Ureter (tissue), 1 donor: ENCODE measurements around the gene PCSK7. TPM values are rescaled to one million over a fixed set of nuclear protein-coding genes. Genes with fewer than 3 reads are reported as not detected.
"Not testable (repeated sequence)": the region's sequence is repeated elsewhere in the genome, so short reads cannot be mapped to it uniquely, and the experiment has no call there.

Experiments
- DNase-seq: peaks from one replicate; pipeline ENCODE4 v3.0.0-alpha.2; 2020; ENCODE audit warnings: low spot score
- total RNA-seq: library from RNA; stranded (reverse); gene quantifications from one replicate; pipeline ENCODE4 v1.2.4, GENCODE V29; 2023
- donor health status: DM: yes; HTN: yes; CAD: no.

Gene PCSK7
- total RNA-seq, 1 donor from 2014 or later = 99.6 TPM

DNA sequence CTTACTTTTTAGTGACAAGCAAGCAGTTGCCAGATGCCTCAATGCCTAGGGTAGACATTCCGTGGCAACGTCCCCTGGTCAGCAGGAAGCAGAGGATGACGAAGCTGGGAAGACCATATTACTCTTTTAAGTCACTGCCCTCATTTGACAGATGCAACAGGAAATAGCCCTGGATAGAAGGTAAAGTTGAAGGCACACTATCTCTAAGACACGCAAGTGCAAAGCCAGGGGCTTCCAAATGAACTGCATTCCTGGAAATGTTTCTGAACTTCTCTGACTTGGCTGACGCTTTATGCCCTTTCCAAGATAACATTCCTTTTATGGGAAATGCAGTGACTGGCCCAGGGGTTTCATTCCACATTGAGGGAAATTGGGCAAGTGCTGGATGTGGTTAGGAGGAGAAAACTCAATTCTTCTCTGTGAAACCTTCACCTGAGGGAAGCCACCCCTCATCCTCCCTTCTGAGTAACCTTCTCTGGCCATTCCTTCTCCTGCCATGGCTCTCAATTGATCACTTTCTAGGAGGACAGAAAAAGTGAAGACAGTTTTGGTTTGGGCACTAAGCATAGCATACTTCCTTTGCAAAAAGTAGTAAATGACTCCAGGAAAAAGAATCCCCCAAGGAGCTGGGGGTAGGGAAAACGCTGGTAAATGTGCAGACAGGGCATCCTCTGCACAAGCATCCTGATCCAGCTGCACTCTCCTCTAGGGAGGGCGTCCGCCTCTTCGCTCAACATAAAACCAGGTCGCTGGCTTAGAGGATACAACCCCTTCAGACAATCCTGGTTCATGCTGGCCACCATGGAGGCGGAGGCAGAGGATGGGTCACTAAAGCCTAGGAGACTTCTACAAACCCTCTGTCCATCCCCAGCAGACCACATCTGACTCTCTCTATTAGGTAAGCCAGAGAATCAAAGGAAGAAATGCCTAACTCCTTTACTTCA, 14.5 kb downstream of the PCSK7 start:
- DNase-seq = no peak

DNA sequence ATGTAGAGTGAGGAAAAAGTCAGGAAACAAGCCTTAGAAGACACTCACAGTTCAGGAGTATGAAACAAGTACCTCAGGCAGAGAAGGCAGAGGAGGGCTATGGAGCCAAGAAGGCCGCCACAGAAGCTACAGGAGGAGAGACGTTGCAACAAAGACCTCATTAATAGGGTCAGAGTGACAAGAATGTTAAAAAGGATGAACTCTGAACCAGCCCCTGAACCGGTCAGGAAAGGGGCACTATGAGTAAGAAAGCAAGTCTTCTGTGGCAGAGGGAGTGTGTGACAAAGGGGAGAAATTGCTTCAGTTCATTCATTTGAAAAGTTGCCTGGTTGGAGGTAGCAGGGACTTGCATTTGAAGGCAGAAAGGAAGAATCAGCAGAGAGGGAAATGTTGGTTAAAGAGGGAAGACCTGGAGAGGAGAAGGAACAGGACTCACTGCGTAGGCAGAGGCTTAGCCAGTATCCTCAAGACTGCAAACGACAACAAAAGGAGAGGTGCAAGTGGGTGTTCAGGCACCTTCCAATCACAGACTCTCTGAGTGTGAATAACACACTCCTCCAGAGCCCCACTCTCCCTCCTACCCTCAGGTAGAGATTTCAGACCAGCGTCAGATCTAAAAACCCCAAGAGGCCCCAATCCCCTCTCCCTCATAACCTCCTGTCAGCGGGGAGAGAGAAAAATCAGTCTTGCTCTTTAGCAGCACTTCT, 17.3 kb downstream of the PCSK7 start:
- no peak for DNase-seq

- no peak for DNase-seq
Observed at GRCh38 chr11:117212697-117213355, 19.0 kb downstream of the PCSK7 start.

DNA sequence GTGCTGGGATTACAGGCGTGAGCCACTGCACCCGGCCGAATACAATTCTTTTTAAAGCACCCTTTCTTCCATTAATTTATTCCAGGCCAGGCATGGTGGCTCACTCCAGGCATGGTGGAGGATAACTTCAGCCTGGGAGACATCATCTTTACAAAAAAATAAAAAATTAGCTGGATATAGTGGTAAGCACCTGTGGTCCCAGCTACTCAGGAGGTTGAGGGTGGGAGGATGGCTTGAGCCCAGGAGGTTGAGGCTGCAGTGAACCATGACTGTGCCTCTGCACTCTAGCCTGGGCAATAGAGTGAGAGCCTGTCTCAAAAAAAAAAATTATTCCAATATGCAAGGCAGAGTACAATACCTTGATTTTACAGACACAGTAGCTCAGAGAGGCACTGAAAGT, 21.3 kb downstream of the PCSK7 start:
- no peak for DNase-seq

GRCh38 chr11:117209351-117210125, 22.3 kb downstream of the PCSK7 start:
- not testable (repeated sequence) for DNase-seq

DNA sequence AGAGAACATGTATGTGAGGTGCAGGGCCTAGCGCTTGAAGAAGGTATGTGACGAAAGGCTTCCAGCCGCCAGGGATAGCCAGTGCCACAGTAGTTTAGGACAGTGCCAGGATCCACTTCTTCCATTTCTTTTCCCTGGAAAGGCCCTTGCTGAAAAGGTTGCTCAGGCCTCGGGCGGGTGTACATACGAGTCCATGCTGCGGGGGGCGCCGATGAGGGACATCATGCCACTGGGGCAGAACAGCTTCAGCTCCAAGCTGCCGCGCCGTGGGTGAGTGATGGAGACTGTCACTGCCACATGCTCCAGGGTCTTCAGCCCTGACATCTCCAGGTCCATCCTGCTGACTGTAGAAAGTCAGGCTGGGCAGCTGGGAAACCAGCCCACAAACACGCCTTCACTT, 23.2 kb downstream of the PCSK7 start:
- not testable (repeated sequence) for DNase-seq

GRCh38 chr11:117207481-117207880, 24.4 kb downstream of the PCSK7 start:
- DNase-seq = not testable (repeated sequence)

DNA sequence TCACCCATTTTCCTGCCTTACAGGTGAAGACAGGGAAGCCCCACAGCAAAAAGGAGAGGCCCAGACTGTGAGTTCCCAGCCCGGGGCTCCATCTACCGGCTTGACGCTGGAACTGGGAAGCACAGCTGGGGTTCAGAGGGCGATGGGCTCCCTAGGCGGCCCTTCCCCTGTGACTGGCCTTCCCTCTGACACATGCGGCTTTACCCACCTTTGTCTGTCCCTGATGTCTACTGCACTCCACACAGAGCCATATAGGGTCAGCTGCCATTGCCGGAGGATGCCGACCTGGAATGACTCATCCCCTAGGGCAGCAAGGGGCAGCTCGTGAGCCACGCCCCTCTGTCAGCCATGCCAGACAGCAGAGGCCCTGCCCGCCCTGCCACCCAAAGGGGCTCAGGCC, 25.0 kb downstream of the PCSK7 start:
- DNase-seq = not testable (repeated sequence)

DNA sequence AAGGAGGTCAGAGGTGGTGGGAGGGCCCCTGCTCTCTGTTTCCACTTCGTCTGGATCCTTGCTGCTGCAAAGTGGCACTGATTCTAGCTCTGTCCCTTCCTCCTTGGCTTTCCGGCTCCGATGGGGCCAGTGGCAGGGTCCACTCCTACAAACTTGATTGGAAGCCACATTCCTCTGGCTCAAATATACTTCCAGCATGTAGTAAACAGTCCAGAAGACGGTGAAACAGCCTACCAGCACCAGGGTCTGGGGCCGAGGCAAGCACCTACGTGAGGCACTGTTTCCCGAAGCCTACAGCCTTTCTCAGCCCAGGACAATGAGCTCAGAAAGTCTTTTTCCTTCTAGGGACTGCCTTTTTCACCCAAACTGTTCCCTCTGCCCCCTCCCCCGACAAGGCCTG, 25.8 kb downstream of the PCSK7 start:
- DNase-seq = not testable (repeated sequence)

GRCh38 chr11:117205211-117205818, 26.6 kb downstream of the PCSK7 start:
- no peak for DNase-seq

DNA sequence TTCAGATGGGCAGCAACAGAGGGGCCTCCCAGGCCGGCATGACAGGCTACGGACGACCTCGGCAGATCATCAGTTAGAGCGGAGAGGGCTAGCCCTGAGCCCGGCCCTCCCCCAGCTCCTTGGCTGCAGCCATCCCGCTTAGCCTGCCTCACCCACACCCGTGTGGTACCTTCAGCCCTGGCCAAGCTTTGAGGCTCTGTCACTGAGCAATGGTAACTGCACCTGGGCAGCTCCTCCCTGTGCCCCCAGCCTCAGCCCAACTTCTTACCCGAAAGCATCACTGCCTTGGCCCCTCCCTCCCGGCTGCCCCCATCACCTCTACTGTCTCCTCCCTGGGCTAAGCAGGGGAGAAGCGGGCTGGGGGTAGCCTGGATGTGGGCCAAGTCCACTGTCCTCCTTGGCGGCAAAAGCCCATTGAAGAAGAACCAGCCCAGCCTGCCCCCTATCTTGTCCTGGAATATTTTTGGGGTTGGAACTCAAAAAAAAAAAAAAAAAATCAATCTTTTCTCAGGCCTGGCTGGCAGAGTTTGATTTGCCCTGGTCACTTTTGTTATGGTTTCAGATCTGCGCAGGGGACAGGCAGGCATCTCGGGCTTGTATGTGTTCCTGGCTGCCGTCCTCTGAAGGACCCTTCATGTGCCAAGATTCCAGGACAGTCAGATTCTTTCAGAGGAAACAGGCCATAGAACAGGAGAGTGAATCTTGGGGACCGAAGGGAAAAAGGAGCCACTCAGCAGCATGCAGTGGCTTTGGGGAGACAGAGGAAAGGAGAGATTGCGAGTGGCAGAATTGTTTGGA, 27.4 kb downstream of the PCSK7 start:
- no peak for DNase-seq

GRCh38 chr11:117203069-117203407, 28.8 kb downstream of the PCSK7 start:
- no peak for DNase-seq

DNA sequence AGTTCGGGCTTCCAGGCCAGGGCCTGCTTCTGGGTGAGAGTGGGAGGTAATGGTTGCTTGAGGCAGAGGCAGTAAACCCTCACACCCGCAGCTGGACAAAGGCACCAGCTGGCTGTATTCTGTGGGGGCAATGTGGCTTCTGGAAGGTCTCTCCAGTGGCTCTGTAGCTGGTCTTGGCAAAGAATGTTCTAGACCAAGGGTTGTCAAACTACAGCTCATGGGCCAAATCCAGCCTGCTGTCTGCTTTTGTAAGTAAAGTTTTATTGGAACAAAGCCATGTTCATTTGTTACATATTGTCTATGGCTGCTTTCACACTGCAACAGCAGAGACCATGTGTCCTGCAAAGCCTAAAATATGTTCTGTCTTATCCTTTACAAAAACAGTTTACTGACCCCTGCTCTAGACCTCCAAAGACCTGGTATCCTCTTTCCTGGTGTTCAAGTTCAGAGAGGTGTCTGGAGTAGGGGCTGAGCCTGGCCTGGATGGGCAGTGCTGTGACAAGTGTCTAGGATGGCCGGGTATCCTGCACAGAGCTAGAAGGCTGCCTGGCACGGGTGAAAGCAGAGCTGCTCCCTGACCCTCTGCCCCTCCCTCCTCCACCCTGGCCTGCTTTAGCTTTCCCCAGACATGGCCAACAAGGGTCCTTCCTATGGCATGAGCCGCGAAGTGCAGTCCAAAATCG, 29.3 kb downstream of the PCSK7 start:
- DNase-seq = no peak

- DNase-seq = no peak
Observed at GRCh38 chr11:117201658-117202305, 30.1 kb downstream of the PCSK7 start.

DNA sequence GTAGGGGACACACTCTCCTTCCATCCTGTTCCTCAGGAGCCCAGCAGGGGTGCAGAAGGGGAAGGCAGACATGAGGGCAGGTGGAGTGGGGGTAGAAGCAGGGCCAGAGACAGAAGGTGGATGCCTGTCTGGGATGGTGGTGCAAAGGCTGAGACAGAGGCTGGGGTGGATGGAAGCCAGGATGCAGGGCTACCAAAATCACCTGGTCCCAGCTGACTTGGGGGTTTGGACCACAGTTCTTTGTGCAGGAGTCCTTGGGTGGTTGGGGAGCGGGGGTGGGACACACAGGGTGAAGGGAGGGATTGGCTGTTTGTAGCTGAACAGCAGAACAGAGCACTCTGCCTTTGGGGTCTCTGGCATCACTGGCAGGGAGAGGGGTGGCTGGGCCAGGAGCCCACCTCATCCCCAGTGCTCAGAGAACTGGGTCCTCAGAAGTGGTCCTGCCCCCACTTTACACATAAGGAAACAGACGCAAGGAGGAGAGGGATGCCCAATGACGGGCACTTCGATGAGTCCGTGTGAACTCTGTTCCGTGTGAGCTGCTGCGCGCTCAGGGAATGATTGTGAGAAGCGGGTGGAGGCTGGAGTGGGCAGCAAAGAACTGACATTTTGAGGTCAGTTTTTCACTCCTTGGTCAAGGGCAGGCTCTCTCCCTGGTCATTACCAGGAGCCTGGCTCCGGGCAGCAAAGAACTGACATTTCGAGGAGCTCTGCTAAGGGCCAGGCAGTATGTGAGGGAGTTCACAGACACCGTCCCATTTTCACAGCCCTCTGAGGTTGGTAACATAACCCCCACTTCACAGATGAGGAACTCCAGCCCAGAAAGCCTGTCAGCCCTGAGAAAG, 30.8 kb downstream of the PCSK7 start:
- no peak for DNase-seq

DNA sequence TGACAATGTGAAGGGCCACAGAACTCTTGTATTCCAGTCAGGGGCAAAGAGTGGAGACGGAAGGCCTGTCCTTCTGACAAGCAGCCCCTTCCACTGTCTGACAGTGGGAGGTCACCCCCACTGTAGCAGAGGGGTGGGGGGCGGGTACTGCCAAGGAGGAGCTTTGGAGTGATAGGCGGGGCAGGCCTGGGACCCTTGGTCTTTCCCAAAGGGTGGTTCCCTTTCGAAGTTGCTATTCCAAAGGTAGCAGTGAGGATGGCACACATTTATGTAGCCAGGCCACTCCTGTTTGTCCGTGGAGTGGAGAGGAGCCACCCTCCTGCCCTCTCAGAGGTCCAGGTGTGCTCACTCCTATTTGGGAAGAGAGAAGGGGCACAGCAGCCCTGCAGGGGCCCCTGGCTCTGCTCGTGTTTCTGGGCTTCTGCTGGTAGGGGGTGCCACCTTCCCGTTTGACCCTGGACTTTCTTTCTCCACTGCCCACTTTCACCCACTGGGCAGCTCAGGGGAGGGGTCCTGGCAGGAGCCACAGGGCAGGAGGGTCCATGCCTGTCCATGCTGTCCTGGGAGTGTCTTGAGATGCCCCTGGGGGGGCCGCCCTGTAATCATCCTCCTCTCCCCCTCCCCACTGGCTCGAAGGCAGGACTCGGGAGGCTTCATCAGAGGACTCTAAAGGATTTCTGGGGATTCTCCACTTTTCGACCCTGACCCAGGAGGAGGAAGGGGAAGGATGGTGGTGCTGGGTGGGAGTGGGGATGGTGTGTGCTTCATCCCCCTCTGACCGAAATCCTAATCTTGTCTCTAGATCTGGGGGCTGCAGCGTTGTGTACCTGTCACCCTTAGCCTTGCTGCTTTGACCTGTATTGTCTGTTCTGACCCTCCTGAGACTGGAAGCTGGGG, 31.7 kb downstream of the PCSK7 start:
- DNase-seq = no peak
